ENCODE measurements around the gene THG1L.
A peak's percentile ranks its signal among the peaks of the same experiment; 100 is the strongest.
"Not testable (repeated sequence)": the region's sequence is repeated elsewhere in the genome, so short reads cannot be mapped to it uniquely, and the experiment has no call there.

THG1L gene

DNA sequence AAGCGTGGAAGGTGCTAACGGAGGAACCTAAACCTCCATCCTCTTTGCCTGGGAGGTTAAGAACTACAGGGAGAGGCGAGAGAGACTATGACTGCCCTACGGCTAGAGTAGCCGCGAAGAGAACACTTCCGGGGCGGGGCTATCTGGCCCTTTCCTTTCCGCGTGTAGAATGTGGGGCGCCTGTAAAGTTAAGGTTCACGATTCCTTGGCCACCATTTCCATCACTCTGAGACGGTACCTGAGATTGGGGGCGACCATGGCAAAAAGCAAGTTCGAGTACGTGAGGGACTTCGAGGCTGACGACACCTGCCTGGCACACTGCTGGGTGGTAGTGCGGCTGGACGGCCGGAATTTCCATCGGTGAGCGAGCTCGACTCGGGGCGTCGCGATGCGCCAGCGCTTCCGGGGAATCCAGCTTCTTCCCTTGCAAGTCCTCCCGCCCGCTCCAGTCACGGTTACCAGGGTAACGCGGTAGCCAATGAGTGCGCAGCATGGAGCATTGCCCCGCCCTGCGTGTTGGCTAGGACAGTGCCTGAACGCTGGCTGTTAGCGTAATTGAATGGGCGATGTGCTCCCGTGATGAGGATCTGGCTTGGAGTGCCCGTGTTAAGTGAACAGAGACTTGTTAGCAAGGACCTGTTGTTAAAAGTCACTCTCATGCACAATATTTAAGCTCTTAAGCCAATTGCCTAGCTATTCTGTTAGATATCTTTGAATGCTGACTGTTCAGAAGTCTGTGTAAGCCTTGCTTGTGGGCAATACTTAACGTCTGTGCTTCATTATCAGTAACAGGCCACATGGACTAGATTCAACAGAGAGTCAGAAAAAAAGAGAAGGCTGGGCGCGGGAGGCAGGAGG, at the start of gene THG1L:
Gene THG1L, plus strand, starts transcription at position 149 of the 858 bp plus-strand sequence. Its CDS starts 21 bp downstream, at position 170.
- peak; percentile 91 for DNase-seq

DNA sequence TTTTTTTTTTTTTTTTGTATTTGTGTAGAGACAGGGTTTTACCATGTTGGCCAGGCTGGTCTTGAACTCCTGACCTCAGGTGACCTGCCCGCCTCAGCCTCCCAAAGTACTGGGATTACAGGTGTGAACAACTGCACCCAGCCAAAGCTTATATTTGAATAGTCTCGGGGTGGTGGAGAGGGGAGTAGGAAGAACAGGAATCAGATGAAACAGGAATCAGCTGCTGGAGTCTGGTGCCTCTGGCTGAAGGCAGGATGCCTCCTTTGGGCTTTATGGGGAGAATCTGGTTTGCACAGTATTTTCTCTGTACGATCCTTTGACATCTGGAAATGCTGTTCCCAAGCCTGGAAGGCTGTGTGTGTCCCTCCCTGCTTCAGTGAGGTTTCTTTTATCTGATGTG, 49.0 kb upstream of the THG1L start:
- DNase-seq = no peak

DNA sequence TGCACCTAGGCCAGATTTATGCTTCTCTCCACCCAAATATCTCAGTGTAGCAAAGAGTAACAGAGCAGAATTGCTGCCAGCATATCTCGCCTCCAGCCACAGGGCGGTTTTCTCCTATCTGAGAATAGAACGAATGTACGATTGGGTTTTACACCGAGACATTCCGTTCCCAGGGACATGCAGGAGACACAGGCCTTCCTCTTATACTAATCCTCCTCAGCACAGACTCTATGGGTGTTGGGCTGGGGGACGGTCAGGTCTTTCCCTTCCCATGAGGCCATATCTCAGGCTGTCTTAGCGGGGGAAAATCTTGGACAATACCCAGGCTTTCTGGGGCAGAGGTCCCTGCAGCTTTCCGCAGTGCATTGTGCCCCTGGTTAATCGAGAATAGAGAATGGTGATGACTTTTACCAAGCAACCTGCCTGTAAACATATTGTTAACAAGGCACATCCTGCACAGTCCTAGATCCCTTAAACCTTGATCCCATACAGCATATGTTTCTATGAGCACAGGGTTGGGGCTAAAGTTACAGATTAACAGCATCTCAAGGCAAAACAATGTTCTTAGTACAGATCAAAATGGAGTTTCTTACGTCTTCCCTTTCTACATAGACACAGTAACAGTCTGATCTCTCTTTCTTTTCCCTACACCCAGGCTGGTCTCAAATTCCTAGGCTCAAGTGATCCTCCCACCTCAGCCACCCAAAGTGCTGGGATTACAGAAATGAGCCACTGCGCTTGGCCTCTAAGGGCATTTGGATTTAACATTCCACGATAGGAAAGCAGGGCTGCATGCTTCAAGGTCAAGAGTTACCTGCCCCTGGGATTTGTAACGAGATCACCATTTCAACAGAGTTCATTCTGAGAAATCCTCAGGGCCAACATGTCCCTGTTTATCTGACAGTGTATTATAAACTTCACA, 44.7 kb upstream of the THG1L start:
- not testable (repeated sequence) for DNase-seq

DNA sequence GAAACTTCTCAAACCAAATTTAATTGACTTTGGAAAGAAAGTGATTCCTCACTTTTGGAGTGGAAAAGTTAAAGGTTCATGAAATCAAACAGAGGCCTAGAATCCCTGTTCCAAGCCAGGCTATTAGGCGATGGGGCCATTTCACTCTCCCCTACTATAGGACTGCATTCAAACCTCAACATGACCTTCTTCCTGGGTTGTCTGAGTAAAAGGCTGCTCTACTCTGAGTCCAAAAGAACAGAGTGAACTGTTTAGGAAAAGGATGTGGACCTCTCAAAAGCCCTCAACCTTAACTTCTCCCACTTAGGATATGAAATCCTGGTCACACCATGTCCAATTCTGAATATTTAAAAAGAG, 44.0 kb upstream of the THG1L start:
- DNase-seq = no peak

DNA sequence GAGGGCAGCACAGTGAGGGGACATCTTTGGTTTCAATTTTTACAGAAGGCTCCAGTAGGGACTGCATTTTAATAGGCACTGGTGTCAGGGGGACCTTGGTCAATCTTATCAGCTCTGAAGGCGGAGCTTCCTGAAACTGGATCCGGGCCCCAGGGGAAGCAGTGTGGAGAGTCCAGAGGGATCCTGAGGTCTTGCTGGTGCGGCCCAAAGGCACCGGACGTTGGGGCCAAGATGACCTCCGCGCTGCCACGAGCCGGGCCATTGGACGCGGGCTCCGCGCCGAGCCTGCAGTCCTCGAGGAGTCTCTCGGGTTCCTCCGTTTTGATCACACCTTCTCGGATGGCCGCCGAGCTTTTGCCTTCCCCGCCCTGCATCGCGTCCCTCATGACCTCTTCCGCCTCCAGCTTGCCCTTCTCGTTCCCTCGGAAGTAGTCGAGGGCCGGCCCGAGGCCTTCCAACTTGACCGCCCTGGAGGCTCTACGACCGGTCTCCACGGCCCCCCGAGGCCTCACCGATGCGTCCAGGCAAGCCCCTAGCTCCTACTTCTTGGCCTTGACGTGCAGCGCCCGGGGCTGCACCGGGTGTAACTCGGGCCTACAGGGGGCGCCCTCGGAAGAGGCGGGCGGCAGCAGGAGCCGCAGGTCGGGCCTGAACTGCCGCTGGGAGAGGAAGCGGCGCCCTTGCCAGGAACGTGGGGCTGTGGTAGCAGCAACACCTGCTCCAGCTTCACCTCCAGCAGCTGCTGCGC, 41.1 kb upstream of the THG1L start:
- no peak for DNase-seq

DNA sequence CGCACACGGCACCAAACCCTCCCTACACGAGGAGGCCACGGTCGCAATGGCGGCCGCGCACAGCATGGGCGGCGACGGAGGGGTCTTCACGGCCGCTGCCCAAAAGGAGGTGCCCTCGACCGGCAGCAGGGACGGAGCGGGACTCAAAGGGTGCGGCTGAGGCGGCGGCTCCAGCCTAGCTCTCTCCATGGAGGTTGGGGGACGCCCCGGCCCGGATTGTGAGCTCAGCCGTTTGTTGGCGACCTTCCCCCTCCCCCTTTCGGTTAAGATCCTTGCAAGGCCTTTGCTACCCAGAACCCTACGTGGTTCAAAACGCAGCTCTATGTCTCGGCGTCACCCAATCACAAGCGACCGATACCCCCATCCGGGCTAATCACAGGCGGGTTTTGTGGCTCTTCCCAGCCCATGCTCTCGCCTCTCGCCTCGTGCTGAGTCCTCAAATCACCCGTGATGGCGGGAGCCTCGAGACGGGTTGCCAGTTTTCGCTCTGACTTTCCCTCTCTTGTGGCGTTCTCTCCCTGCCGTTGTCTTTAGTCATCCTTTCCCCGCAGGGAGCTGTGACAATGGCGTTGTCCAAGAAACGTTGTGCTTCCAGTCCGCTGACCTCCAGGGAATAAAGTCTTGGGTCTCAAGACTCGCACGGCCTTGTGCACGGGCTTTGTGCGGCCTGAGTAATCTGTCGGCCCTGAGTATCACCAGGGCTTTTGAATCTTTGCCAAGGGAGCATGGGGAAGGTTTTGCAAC, 40.4 kb upstream of the THG1L start:
- no peak for DNase-seq

DNA sequence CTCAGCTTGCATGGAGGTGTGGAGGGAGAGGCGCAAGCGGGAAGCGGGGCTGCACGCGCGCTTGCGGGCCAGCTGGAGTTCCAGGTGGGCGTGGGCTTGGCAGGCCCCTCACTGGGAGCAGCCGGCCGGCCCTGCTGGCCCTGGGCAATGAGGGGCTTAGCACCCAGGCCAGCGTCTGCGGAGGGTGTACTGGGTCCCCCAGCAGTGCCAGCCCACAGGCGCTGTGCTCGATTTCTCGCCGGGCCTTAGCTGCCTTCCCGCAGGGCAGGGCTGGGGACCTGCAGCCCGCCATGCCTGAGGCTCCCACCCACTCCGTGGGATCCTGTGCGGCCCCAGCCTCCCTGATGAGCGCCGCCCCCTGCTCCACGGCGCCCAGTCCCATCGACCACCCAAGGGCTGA, 37.4 kb upstream of the THG1L start:
- DNase-seq = not testable (repeated sequence)

DNA sequence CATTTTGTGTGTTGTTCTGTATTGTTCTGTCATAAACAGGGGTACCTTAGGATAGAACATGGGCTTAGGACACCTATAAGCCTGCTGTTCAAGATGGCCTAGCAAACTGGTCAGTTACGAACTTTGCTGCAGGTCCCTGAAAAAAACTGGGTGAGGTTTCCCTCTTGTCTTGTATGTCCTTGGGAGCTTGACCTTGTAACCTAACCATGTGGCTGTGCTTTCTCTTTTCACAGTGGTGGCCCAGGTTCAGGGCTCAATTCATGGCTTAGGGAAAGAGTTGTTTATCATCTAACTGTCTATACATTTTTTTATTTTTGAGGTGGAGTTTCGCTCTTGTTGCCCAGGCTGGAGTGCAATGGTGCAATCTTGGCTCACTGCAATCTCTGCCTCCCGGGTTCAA, 35.1 kb upstream of the THG1L start:
- DNase-seq = not testable (repeated sequence)

DNA sequence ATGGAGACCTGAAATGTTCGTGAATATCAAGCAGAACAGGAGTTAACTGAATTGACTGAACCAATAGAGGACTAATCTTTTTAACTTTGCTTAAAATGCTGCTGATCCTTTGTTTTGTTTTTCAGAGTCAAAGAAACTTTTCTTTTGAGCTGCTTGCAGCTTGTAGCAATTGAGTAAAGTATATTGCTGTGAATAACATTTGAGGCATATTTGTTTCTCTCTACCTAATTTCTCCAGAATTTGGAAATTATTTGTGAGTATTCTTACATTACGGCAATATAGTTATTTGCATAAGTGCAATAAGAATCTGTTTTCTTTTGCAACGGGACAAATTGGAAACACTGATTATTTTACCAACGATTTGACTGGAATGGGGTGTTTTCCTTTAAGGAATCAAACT, 32.5 kb upstream of the THG1L start:
- DNase-seq = not testable (repeated sequence)

DNA sequence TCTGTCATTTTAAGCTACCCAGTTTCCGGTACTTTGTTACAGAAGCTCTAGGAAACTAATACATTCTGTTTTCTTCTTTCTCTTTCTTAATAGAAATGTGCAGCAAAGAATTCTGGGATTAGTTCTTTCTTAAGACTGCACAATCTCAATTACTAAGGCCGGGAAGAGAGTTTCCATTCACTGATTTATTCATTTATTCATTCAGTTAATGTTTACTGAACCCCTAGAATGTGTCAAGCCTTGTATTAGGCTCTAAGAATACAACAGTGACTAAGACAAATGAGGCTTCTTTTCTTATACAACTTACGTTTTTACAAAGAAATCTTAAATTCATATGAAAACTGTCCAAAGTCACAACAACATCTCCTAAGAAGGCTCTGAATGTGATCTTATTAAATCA, 27.5 kb upstream of the THG1L start:
- DNase-seq = no peak

DNA sequence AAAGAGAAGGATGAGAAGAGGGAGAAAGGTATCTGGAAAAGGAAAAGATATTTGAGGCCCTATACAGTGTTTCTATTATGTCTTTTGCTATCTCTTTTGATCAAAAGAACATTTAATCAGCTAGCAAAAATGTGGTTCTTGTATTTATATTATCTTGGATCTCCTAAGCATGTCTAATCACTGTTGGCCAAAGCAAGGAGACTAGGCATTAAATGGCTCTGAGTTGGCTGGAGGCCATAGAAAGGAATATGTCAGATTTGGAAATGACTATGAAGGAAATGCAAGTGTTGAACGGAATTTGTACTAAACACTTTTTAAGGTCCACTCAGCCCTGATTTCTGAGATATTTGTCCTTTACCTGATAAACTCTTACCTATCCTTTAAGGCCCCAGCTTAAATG, 22.4 kb upstream of the THG1L start:
- DNase-seq = no peak

DNA sequence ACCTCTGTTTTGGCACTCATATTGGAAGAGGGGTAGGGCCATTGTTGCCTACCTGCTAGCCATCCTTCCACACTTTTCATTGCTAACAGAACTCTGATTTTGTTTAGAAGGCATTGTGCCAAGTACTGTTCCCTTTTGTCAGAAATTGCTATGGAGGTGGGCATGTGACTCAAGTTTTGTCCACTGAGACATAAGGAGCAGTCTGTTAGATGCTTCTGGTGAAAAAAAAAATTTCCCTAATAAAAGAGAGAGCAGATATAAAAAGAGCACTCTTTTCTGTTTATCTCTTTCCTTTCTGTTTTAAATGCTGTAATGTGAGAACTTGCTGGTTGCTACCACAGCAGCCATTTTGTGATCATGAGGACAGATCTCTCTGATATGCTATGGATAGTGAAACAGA, 21.9 kb upstream of the THG1L start:
- no peak for DNase-seq

DNA sequence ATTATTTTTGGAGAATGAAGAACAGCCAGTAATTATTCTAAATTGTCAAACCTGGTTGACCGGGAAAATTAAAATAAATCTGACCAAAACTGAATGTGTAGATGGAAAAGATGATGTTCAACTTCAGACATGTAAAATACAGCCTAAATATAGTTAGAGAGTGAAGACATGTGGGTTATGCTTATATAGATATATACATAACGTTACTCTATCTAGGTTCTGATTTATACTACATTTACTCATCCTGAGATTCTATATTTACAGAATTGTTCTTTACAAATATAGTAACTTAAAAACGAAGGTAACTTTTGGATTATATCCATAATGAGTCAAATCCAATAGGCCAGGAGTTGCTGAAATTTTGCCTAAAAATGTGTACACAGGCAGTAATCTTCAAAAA, 20.8 kb upstream of the THG1L start:
- DNase-seq = no peak

DNA sequence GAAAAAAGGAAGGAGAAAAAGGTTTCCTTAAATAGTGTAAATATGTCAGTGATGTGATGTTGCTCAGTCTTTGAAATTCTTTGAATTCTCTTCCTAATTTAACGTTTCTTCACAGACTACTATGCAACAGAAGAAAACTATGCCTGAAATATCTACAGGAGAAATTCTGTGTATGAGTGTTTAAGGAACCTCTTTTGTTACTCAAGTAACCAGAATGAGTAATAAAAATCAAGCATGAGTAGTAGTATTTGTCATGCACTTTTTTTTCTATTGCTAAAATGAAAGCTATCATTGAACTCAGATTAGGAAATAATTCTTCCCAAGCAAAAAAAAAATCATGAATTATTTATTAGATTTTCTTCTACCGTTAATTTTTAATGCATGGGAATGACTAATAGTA, 20.3 kb upstream of the THG1L start:
- no peak for DNase-seq

DNA sequence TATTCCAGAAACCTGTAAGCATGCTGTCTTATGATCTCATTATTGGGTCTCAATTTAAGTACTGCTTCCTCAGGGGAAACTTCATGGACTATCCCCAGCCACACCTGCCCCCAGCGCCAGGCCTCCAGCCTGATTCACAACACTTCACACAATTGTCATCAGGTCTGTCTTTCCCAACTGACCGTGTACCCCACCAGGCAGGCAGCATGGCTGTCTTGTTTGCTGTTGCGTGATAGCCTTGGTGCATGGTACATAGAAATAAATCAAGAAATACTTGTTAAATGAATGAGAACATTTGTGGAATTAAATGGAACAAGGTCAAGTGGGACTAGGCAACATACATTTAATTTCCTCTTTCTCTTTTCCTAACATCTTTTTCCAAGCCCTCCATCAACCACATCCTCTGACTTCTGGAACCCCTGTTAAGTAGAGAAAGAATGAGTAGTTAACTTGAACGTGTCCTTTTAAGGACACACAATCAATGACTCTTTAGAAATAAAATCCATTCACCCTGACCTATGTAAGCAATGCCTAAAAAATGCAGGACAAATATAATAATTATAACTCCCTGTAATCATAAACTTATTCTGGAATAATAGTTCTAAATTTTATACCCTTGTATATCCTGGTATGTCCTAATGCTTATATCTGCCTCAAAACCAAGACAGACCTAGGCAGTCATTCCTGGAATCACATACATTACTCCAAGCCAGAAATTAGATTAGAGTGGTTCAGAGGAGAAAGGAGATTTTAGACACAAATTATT, 17.2 kb upstream of the THG1L start:
- no peak for DNase-seq

DNA sequence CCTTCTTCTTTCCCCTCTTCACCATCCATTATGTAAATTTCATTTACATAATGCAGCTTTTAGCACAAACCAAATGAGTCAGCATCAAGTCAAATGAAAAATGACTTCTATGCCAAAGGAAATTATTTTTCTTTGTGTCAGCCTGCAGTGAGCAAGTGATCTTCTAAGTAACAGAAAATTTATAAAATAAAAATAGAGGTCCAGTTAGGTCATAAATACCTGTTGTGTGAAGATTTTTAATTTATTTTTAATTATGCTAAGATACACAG, 16.7 kb upstream of the THG1L start:
- DNase-seq = no peak

DNA sequence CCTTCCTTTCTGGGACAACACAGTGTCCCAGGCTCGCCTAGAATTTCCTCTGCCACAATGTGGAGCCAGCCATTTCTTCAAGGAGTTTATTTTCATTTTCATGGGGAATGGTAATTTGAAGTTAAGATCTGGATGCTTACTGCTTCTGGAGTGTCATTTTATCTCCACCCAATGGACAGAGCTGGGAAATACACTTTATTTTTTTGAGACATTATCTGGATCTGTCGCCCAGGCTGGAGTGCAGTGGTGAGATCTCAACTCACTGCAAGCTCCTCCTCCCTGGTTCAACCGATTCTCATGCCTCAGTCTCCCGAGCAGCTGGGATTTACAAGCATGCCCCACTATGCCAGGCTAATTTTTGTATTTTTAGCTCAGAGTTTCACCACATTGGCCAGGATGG, 12.7 kb upstream of the THG1L start:
- DNase-seq = no peak

DNA sequence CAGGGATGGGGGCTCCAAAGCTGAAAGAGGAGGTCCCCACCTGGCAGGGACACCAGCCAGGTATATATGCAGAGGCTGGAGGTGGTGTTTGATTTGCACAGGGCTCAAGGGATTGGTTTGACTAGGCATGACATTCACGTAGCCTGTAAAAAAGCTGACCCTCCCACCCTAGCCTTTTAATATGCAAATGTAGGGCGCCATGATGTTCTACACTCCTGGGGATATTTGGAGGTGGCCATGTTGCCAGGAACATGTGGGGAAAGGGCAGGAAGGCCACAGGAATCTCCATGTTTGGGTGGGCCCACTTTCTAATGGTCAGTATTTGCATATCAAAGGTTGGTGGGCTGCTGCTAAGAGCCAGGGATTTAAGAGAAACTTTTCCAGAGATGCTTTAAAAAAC, 12.0 kb upstream of the THG1L start:
- DNase-seq = no peak

DNA sequence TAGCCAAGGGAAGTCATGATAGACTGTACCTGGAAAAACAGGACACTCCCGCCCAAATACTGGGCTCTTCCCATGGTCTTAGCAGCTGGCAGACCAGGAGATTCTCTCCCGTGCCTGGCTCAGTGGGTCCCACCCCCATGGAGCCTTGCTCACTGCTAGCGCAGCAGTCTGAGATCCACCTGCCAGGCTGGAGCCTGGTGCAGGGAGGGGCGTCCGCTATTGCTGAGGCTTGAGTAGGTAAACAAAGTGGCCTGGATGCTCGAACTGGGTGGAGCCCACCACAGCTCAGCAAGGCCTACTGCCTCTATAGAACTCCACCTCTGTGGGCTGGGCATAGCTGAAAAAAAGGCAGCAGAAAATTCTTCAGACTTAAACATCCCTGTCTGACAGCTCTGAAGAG, 10.1 kb upstream of the THG1L start:
- DNase-seq = no peak

DNA sequence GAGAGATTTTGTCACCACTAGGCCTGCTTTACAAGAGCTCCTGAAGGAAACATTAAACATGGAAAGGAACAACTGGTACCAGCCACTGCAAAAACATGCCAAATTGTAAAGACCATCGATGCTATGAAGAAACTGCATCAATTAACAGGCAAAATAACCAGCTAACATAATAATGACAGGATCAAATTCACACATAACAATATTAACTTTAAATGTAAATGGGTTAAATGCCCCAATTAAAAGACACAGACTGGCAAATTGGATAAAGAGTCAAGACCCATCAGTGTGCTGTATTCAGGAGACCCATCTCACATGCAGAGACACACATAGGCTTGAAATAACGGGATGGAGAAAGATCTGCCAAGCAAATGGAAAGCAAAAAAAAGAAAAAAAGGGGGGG, 8.3 kb upstream of the THG1L start:
- not testable (repeated sequence) for DNase-seq

DNA sequence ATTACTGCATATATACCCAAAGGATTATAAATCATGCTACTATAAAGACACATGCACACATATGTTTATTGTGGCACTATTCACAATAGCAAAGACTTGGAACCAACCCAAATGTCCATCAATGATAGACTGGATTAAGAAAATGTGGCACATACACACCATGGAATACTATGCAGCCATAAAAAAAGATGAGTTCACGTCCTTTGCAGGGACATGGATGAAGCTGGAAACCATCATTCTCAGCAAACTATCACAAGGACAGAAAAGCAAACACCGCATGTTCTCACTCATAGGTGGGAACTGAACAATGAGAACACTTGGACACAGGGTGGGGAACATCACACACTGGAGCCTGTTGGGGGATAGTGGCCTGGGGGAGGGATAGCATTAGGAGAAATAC, 4.6 kb upstream of the THG1L start:
- DNase-seq = not testable (repeated sequence)

DNA sequence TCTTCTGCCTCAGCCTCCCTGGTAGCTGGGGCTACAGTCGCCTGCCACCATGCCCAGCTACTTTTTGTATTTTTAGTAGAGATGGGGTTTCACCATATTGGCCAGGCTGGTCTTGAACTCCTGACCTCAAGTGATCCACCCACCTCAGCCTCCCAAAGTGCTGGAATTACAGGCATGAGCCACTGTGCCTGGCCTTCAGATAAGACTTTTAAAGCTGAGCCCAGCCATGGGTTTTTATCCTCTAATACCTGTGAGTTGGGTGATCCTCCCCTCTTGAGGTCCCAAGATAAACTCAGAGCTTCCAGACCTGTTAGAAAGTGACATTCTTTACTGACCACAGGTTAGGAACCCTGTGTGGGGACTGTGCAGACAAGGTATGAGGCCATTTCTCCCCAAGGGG, 3.4 kb upstream of the THG1L start:
- DNase-seq = not testable (repeated sequence)
